ENCODE measurements around the gene RAB28. TPM values are rescaled to one million over a fixed set of nuclear protein-coding genes. Genes with fewer than 3 reads are reported as not detected.

The RAB28 gene
- total RNA-seq, 1 donor from 2014 or later = 18.8 TPM

GRCh38 chr4:13340672-13341071 lies 143.5 kb downstream of the RAB28 start:
- Histone ChIP-seq H3K4me3 (ENCODE audit: low read length in 3 of 3) (no peak overlapping the region), H3K36me3 (ENCODE audit: control insufficient read depth in 3 of 3, insufficient read depth in 3 of 3, low read length in 3 of 3) (peaks cover 0 to 10% (median 5%) of the 10 kb centered on the region in 3 donors), H3K27ac (ENCODE audit: low read depth, low read length) (no peak overlapping the region), H3K4me1 (ENCODE audit: control insufficient read depth in 3 of 3, insufficient read depth in 3 of 3, low read length in 3 of 3) (no peaks in the 10 kb centered on the region), H3K9ac (ENCODE audit: low read depth in 1 of 3, low read length in 3 of 3) (no peak overlapping the region), H3K9me3 (ENCODE audit: control insufficient read depth in 3 of 3, low read length in 3 of 3) (no peaks in the 10 kb centered on the region), H3K27me3 (ENCODE audit: control insufficient read depth in 3 of 3, insufficient read depth in 3 of 3, low read length in 3 of 3) (no peaks in the 10 kb centered on the region)

GRCh38 chr4:13331827-13332226 lies 152.3 kb downstream of the RAB28 start:
- Histone ChIP-seq H3K4me3 (ENCODE audit: low read length in 3 of 3) (no peak overlapping the region), H3K36me3 (ENCODE audit: control insufficient read depth in 3 of 3, insufficient read depth in 3 of 3, low read length in 3 of 3) (peaks cover 0 to 4% (median 0%) of the 10 kb centered on the region in 3 donors), H3K4me1 (ENCODE audit: control insufficient read depth in 3 of 3, insufficient read depth in 3 of 3, low read length in 3 of 3) (no peaks in the 10 kb centered on the region), H3K27ac (ENCODE audit: low read depth, low read length) (no peak overlapping the region), H3K9ac (ENCODE audit: low read depth in 1 of 3, low read length in 3 of 3) (no peak overlapping the region), H3K27me3 (ENCODE audit: control insufficient read depth in 3 of 3, insufficient read depth in 3 of 3, low read length in 3 of 3) (no peaks in the 10 kb centered on the region), H3K9me3 (ENCODE audit: control insufficient read depth in 3 of 3, low read length in 3 of 3) (no peaks in the 10 kb centered on the region)

GRCh38 chr4:13329963-13330362 lies 154.2 kb downstream of the RAB28 start:
- Histone ChIP-seq H3K9ac (ENCODE audit: low read depth in 1 of 3, low read length in 3 of 3) (no peak overlapping the region), H3K4me3 (ENCODE audit: low read length in 3 of 3) (no peak overlapping the region), H3K9me3 (ENCODE audit: control insufficient read depth in 3 of 3, low read length in 3 of 3) (no peaks in the 10 kb centered on the region), H3K36me3 (ENCODE audit: control insufficient read depth in 3 of 3, insufficient read depth in 3 of 3, low read length in 3 of 3) (no peaks in the 10 kb centered on the region), H3K27me3 (ENCODE audit: control insufficient read depth in 3 of 3, insufficient read depth in 3 of 3, low read length in 3 of 3) (no peaks in the 10 kb centered on the region), H3K4me1 (ENCODE audit: control insufficient read depth in 3 of 3, insufficient read depth in 3 of 3, low read length in 3 of 3) (no peaks in the 10 kb centered on the region), H3K27ac (ENCODE audit: low read depth, low read length) (no peak overlapping the region)

GRCh38 chr4:13329340-13329850 lies 154.7 kb downstream of the RAB28 start:
- Histone ChIP-seq H3K9ac (ENCODE audit: low read depth in 1 of 3, low read length in 3 of 3) (no peak overlapping the region), H3K36me3 (ENCODE audit: control insufficient read depth in 3 of 3, insufficient read depth in 3 of 3, low read length in 3 of 3) (no peaks in the 10 kb centered on the region), H3K9me3 (ENCODE audit: control insufficient read depth in 3 of 3, low read length in 3 of 3) (no peaks in the 10 kb centered on the region), H3K4me3 (ENCODE audit: low read length in 3 of 3) (no peak overlapping the region), H3K4me1 (ENCODE audit: control insufficient read depth in 3 of 3, insufficient read depth in 3 of 3, low read length in 3 of 3) (no peaks in the 10 kb centered on the region), H3K27ac (ENCODE audit: low read depth, low read length) (no peak overlapping the region), H3K27me3 (ENCODE audit: control insufficient read depth in 3 of 3, insufficient read depth in 3 of 3, low read length in 3 of 3) (no peaks in the 10 kb centered on the region)

GRCh38 chr4:13328591-13328990 lies 155.5 kb downstream of the RAB28 start:
- no peak overlapping the region for H3K4me3 ChIP-seq (ENCODE audit: low read length in 3 of 3)
- H3K27me3 ChIP-seq (ENCODE audit: control insufficient read depth in 3 of 3, insufficient read depth in 3 of 3, low read length in 3 of 3) = no peaks in the 10 kb centered on the region
- H3K9ac ChIP-seq (ENCODE audit: low read depth in 1 of 3, low read length in 3 of 3) = no peak overlapping the region
- no peaks in the 10 kb centered on the region for H3K4me1 ChIP-seq (ENCODE audit: control insufficient read depth in 3 of 3, insufficient read depth in 3 of 3, low read length in 3 of 3)
- H3K36me3 ChIP-seq (ENCODE audit: control insufficient read depth in 3 of 3, insufficient read depth in 3 of 3, low read length in 3 of 3) = no peaks in the 10 kb centered on the region
- no peaks in the 10 kb centered on the region for H3K9me3 ChIP-seq (ENCODE audit: control insufficient read depth in 3 of 3, low read length in 3 of 3)
- no peak overlapping the region for H3K27ac ChIP-seq (ENCODE audit: low read depth, low read length)

GRCh38 chr4:13327991-13328390 lies 156.1 kb downstream of the RAB28 start:
- H3K9me3 ChIP-seq (ENCODE audit: control insufficient read depth in 3 of 3, low read length in 3 of 3) = no peaks in the 10 kb centered on the region
- no peak overlapping the region for H3K9ac ChIP-seq (ENCODE audit: low read depth in 1 of 3, low read length in 3 of 3)
- H3K4me1 ChIP-seq (ENCODE audit: control insufficient read depth in 3 of 3, insufficient read depth in 3 of 3, low read length in 3 of 3) = no peaks in the 10 kb centered on the region
- H3K4me3 ChIP-seq (ENCODE audit: low read length in 3 of 3) = no peak overlapping the region
- H3K27me3 ChIP-seq (ENCODE audit: control insufficient read depth in 3 of 3, insufficient read depth in 3 of 3, low read length in 3 of 3) = no peaks in the 10 kb centered on the region
- H3K27ac ChIP-seq (ENCODE audit: low read depth, low read length) = no peak overlapping the region
- no peaks in the 10 kb centered on the region for H3K36me3 ChIP-seq (ENCODE audit: control insufficient read depth in 3 of 3, insufficient read depth in 3 of 3, low read length in 3 of 3)

GRCh38 chr4:13325744-13326143 lies 158.4 kb downstream of the RAB28 start:
- Histone ChIP-seq H3K4me1 (ENCODE audit: control insufficient read depth in 3 of 3, insufficient read depth in 3 of 3, low read length in 3 of 3) (no peaks in the 10 kb centered on the region), H3K27ac (ENCODE audit: low read depth, low read length) (no peak overlapping the region), H3K27me3 (ENCODE audit: control insufficient read depth in 3 of 3, insufficient read depth in 3 of 3, low read length in 3 of 3) (no peaks in the 10 kb centered on the region), H3K9me3 (ENCODE audit: control insufficient read depth in 3 of 3, low read length in 3 of 3) (peaks cover 0 to 6% (median 2%) of the 10 kb centered on the region in 3 donors), H3K4me3 (ENCODE audit: low read length in 3 of 3) (no peak overlapping the region), H3K9ac (ENCODE audit: low read depth in 1 of 3, low read length in 3 of 3) (no peak overlapping the region), H3K36me3 (ENCODE audit: control insufficient read depth in 3 of 3, insufficient read depth in 3 of 3, low read length in 3 of 3) (peaks cover 0 to 4% (median 4%) of the 10 kb centered on the region in 3 donors)

- no peaks in the 10 kb centered on the region for H3K27me3 ChIP-seq (ENCODE audit: control insufficient read depth in 3 of 3, insufficient read depth in 3 of 3, low read length in 3 of 3)
- H3K4me1 ChIP-seq (ENCODE audit: control insufficient read depth in 3 of 3, insufficient read depth in 3 of 3, low read length in 3 of 3) = no peaks in the 10 kb centered on the region
- peaks cover 0 to 4% (median 4%) of the 10 kb centered on the region in 3 donors for H3K36me3 ChIP-seq (ENCODE audit: control insufficient read depth in 3 of 3, insufficient read depth in 3 of 3, low read length in 3 of 3)
- H3K9ac ChIP-seq (ENCODE audit: low read depth in 1 of 3, low read length in 3 of 3) = no peak overlapping the region
- no peak overlapping the region for H3K27ac ChIP-seq (ENCODE audit: low read depth, low read length)
- peaks cover 0 to 6% (median 2%) of the 10 kb centered on the region in 3 donors for H3K9me3 ChIP-seq (ENCODE audit: control insufficient read depth in 3 of 3, low read length in 3 of 3)
- no peak overlapping the region for H3K4me3 ChIP-seq (ENCODE audit: low read length in 3 of 3)
Measured at GRCh38 chr4:13323921-13324320, 160.2 kb downstream of the RAB28 start.

GRCh38 chr4:13322681-13323101 lies 161.4 kb downstream of the RAB28 start:
- Histone ChIP-seq H3K4me3 (ENCODE audit: low read length in 3 of 3) (no peak overlapping the region), H3K9me3 (ENCODE audit: control insufficient read depth in 3 of 3, low read length in 3 of 3) (peaks cover 0 to 6% (median 2%) of the 10 kb centered on the region in 3 donors), H3K27me3 (ENCODE audit: control insufficient read depth in 3 of 3, insufficient read depth in 3 of 3, low read length in 3 of 3) (no peaks in the 10 kb centered on the region), H3K9ac (ENCODE audit: low read depth in 1 of 3, low read length in 3 of 3) (no peak overlapping the region), H3K36me3 (ENCODE audit: control insufficient read depth in 3 of 3, insufficient read depth in 3 of 3, low read length in 3 of 3) (peaks cover 0 to 4% (median 4%) of the 10 kb centered on the region in 3 donors), H3K4me1 (ENCODE audit: control insufficient read depth in 3 of 3, insufficient read depth in 3 of 3, low read length in 3 of 3) (no peaks in the 10 kb centered on the region), H3K27ac (ENCODE audit: low read depth, low read length) (no peak overlapping the region)
